Activated T-cell treated with anti-CD3 and anti-CD28 coated beads, Interleukin-2, amount 50 U/mL, for 24 hours (primary cell): ENCODE data around the gene ZFP36L2.
"Not testable (repeated sequence)": the region's sequence is repeated elsewhere in the genome, so short reads cannot be mapped to it uniquely, and the experiment has no call there.

ENCODE experiments used
- DNase-seq: peaks from one replicate; pipeline ENCODE4 v3.0.0-alpha.2; 2020
- H3K27ac Mint-ChIP-seq: 2 replicates; pipeline ENCODE4 v1.8.0; 2020; ENCODE audit warnings: mild to moderate bottlenecking, mixed read lengths
- H3K27me3 Mint-ChIP-seq: 2 replicates; pipeline ENCODE4 v1.8.0; 2020; ENCODE audit warnings: mixed read lengths
- H3K36me3 Mint-ChIP-seq: 2 replicates; pipeline ENCODE4 v1.8.0; 2020; ENCODE audit warnings: low read depth, mixed read lengths
- H3K4me1 Mint-ChIP-seq: 2 replicates; pipeline ENCODE4 v1.8.0; 2020; ENCODE audit warnings: low read depth, mixed read lengths
- H3K4me3 Mint-ChIP-seq: 2 replicates; pipeline ENCODE4 v1.8.0; 2020; ENCODE audit warnings: mild to moderate bottlenecking, moderate library complexity, mixed read lengths
- H3K9me3 Mint-ChIP-seq: 2 replicates; pipeline ENCODE4 v1.8.0; 2020; ENCODE audit warnings: mixed read lengths

The ZFP36L2 gene

GRCh38 chr2:43197588-43197896 lies 28.9 kb downstream of the ZFP36L2 start:
- Mint-ChIP-seq H3K9me3 (peaks cover 2% of the 10 kb centered on the region), H3K27me3 (no peaks in the 10 kb centered on the region), H3K27ac (no peak overlapping the region), H3K4me3 (no peak overlapping the region), H3K36me3 (no peaks in the 10 kb centered on the region), H3K4me1 (peaks cover 60% of the 10 kb centered on the region)
- no peak for DNase-seq

- Mint-ChIP-seq H3K4me1 (peaks cover 62% of the 10 kb centered on the region), H3K9me3 (peaks cover 2% of the 10 kb centered on the region), H3K27ac (peak overlapping the region; percentile 80), H3K27me3 (no peaks in the 10 kb centered on the region), H3K4me3 (peak overlapping the region; percentile 23), H3K36me3 (no peaks in the 10 kb centered on the region)
- DNase-seq: peak; percentile 52
These were observed 29.4 kb downstream of the ZFP36L2 start for GRCh38 chr2:43196768-43197587.

GRCh38 chr2:43194121-43194869 lies 32.1 kb downstream of the ZFP36L2 start:
- peak overlapping the region; percentile 67 for H3K4me3 Mint-ChIP-seq
- no peak for DNase-seq
- H3K4me1 Mint-ChIP-seq: peaks cover 58% of the 10 kb centered on the region
- H3K27ac Mint-ChIP-seq: peak overlapping the region; percentile 91
- H3K36me3 Mint-ChIP-seq: no peaks in the 10 kb centered on the region
- H3K9me3 Mint-ChIP-seq: peaks cover 2% of the 10 kb centered on the region
- H3K27me3 Mint-ChIP-seq: no peaks in the 10 kb centered on the region

- Mint-ChIP-seq H3K36me3 (no peaks in the 10 kb centered on the region), H3K27me3 (no peaks in the 10 kb centered on the region), H3K27ac (peak overlapping the region; percentile 91), H3K4me1 (peaks cover 64% of the 10 kb centered on the region), H3K9me3 (peaks cover 2% of the 10 kb centered on the region), H3K4me3 (peak overlapping the region; percentile 14)
- no peak for DNase-seq
These were observed 32.7 kb downstream of the ZFP36L2 start for GRCh38 chr2:43193652-43194120.

- peak overlapping the region; percentile 91 for H3K27ac Mint-ChIP-seq
- peaks cover 66% of the 10 kb centered on the region for H3K4me1 Mint-ChIP-seq
- no peaks in the 10 kb centered on the region for H3K36me3 Mint-ChIP-seq
- H3K27me3 Mint-ChIP-seq: no peaks in the 10 kb centered on the region
- DNase-seq: peak; percentile 44
- peaks cover 2% of the 10 kb centered on the region for H3K9me3 Mint-ChIP-seq
- H3K4me3 Mint-ChIP-seq: peak overlapping the region; percentile 14
These were observed 33.4 kb downstream of the ZFP36L2 start for GRCh38 chr2:43192744-43193651.

- Mint-ChIP-seq H3K27me3 (no peaks in the 10 kb centered on the region), H3K27ac (peak overlapping the region; percentile 53), H3K9me3 (peaks cover 2% of the 10 kb centered on the region), H3K4me1 (peaks cover 69% of the 10 kb centered on the region), H3K36me3 (no peaks in the 10 kb centered on the region), H3K4me3 (no peak overlapping the region)
- no peak for DNase-seq
These were observed 34.4 kb downstream of the ZFP36L2 start for GRCh38 chr2:43191947-43192516.

GRCh38 chr2:43190311-43191052 lies 35.9 kb downstream of the ZFP36L2 start:
- DNase-seq: no peak
- Mint-ChIP-seq H3K4me3 (no peak overlapping the region), H3K4me1 (peaks cover 66% of the 10 kb centered on the region), H3K9me3 (no peaks in the 10 kb centered on the region), H3K27me3 (no peaks in the 10 kb centered on the region), H3K36me3 (no peaks in the 10 kb centered on the region), H3K27ac (no peak overlapping the region)

- DNase-seq, H3K36me3 Mint-ChIP-seq, H3K9me3 Mint-ChIP-seq, H3K27me3 Mint-ChIP-seq, H3K27ac Mint-ChIP-seq, H3K4me3 Mint-ChIP-seq: not testable (repeated sequence)
- peaks cover 67% of the 10 kb centered on the region for H3K4me1 Mint-ChIP-seq
These were observed 36.5 kb downstream of the ZFP36L2 start for GRCh38 chr2:43189861-43190260.

- peaks cover 67% of the 10 kb centered on the region for H3K4me1 Mint-ChIP-seq
- H3K27me3 Mint-ChIP-seq: no peaks in the 10 kb centered on the region
- H3K9me3 Mint-ChIP-seq: no peaks in the 10 kb centered on the region
- no peak overlapping the region for H3K27ac Mint-ChIP-seq
- H3K36me3 Mint-ChIP-seq: no peaks in the 10 kb centered on the region
- DNase-seq: no peak
- no peak overlapping the region for H3K4me3 Mint-ChIP-seq
These were observed 37.6 kb downstream of the ZFP36L2 start for GRCh38 chr2:43188561-43189386.

- Mint-ChIP-seq H3K36me3 (no peaks in the 10 kb centered on the region), H3K9me3 (no peaks in the 10 kb centered on the region), H3K27me3 (no peaks in the 10 kb centered on the region), H3K4me3 (no peak overlapping the region), H3K27ac (peak overlapping the region; percentile 60), H3K4me1 (peaks cover 53% of the 10 kb centered on the region)
- no peak for DNase-seq
These were observed 39.6 kb downstream of the ZFP36L2 start for GRCh38 chr2:43186679-43187374.

GRCh38 chr2:43186321-43186678 lies 40.1 kb downstream of the ZFP36L2 start:
- DNase-seq: no peak
- Mint-ChIP-seq H3K9me3 (no peaks in the 10 kb centered on the region), H3K4me1 (peaks cover 52% of the 10 kb centered on the region), H3K4me3 (no peak overlapping the region), H3K27ac (no peak overlapping the region), H3K36me3 (no peaks in the 10 kb centered on the region), H3K27me3 (no peaks in the 10 kb centered on the region)

- Mint-ChIP-seq H3K36me3 (no peaks in the 10 kb centered on the region), H3K27ac (no peak overlapping the region), H3K4me3 (no peak overlapping the region), H3K4me1 (peaks cover 60% of the 10 kb centered on the region), H3K27me3 (no peaks in the 10 kb centered on the region), H3K9me3 (no peaks in the 10 kb centered on the region)
- DNase-seq: no peak
These were observed 41.3 kb downstream of the ZFP36L2 start for GRCh38 chr2:43185146-43185545.
